ENCODE data around the gene TMEM108.

Gene TMEM108

DNA sequence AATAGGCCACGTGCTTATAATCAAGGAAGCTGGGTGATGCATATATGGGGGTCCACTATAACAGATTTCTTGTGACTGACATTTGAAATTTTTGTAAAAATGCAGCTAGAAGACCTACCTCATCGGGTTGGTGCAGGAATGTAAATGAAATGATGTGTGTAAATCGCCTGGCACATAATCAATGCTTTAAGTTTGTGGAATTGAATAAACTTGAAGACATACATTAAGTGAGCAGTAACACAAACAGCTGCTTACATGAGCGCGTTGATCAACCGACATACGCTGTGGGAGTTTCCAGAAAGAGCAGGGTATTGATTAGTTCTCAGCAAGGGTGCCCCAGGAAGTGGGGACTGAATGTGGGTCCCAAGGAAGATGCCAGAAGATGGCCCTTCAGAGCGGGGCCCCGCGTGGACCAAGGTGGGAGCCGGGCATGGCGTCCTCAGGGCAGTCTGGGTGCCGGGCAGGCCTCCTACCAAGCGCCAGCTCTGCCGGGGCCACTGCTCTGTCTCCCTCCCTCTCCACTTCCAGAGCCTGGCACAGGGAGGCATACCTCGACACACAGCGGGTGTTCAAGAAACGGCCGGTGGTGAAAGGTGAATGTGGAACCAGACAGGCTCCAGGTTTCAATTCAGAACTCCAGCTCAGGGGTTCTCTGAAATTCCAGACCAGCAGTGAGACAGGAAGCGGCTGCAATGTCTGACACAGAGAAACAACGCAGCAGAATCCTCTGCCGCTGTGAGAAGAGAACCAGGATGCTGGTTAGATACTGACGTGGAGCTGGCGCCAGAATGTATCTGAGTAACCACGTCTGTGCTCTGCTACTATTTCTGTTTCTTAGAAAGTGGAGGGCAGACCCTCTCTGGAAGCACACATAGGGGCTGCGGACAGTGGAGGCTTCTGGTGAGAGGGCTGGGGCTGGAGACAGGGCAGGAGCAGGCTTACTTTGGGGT is 374.3 kb downstream of the TMEM108 start:
- Histone ChIP-seq H3K36me3 (ENCODE audit: insufficient read depth, low read length) (no peaks in the 10 kb centered on the region), H3K9me3 (ENCODE audit: control insufficient read depth, insufficient read depth, low read length) (no peaks in the 10 kb centered on the region), H3K9ac (ENCODE audit: low read depth, low read length) (no peak overlapping the region), H3K4me1 (ENCODE audit: insufficient read depth, low read length) (no peaks in the 10 kb centered on the region)

DNA sequence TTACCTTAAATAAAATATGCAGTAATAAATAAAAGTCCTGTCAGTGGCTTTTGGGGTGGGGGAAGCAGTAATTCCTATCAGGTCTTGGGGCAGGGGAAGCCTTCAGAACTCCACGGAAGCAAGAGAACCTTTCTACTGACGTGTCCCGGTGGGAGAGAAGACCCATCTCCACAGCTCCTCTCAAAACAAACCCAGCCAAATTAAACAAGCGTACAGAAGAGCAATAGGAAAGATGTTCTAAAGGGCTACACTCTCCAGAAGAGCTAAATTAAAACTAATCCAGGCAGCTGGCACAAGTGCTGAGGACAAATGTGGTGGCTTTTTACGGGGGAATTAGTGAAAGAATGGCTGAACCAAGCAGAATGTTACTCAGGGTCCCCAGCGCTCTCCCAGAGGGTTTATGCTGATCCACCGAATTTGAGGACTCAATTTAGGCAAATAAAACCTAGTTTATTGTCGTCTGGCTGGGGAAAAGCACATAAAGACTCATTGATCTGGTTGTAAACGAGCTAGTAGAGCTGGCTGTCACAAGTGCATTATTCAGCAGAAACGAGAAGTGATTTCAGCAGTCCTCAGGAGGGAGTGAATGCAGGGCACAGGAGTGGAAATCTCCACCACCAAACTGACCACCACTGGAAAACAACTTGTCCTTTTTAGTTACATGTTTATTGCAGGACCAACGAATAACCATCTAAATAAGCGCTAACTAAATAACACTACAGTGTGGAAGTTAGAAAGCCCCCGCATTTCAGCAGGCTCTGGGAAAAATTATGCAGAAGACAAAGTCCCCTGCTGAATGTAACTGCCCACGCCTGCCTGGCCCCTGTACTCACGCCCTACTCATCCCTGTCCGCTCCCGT is 375.2 kb downstream of the TMEM108 start:
- Histone ChIP-seq H3K36me3 (ENCODE audit: insufficient read depth, low read length) (no peaks in the 10 kb centered on the region), H3K4me1 (ENCODE audit: insufficient read depth, low read length) (no peaks in the 10 kb centered on the region), H3K9me3 (ENCODE audit: control insufficient read depth, insufficient read depth, low read length) (no peaks in the 10 kb centered on the region), H3K9ac (ENCODE audit: low read depth, low read length) (no peak overlapping the region)

DNA sequence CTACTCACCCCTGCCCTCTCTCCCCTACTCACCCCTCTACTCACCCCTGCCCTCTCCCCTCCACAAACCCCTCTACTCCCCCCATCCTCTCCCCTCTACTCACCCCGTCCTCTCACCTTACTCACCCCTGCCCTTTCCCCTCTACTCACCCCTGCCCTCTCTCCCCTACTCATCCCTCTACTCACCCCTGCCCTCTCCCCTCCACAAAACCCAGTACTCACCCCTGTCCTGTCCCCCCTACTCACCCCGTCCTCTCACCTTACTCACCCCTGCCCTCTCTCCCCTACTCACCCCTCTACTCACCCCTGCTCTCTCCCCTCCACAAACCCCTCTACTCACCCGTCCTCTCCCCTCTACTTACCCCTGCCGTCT is 375.8 kb downstream of the TMEM108 start:
- Histone ChIP-seq H3K36me3 (ENCODE audit: insufficient read depth, low read length) (no peaks in the 10 kb centered on the region), H3K4me1 (ENCODE audit: insufficient read depth, low read length) (no peaks in the 10 kb centered on the region), H3K9ac (ENCODE audit: low read depth, low read length) (no peak overlapping the region), H3K9me3 (ENCODE audit: control insufficient read depth, insufficient read depth, low read length) (no peaks in the 10 kb centered on the region)

DNA sequence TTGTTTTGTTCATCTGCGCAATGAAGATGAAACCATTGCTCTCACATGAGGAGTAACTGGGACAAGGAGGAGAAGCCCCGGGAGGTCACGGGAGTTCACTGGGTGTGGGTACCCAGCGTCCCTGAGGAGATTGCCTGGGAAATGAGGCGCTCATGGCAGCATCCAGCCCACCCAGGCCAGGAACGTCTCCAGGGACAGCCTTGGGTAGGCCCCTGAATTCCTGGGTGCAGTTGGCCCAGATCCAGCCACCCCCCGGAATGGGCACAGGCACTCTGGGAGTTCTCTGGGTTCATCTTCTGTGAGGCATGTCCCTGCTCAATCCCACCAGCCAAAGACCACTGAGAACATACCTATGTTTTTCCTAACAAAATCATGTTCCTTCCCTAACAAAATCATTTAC is 380.2 kb downstream of the TMEM108 start:
- Histone ChIP-seq H3K36me3 (ENCODE audit: insufficient read depth, low read length) (no peaks in the 10 kb centered on the region), H3K9me3 (ENCODE audit: control insufficient read depth, insufficient read depth, low read length) (no peaks in the 10 kb centered on the region), H3K4me1 (ENCODE audit: insufficient read depth, low read length) (no peaks in the 10 kb centered on the region), H3K9ac (ENCODE audit: low read depth, low read length) (no peak overlapping the region)

DNA sequence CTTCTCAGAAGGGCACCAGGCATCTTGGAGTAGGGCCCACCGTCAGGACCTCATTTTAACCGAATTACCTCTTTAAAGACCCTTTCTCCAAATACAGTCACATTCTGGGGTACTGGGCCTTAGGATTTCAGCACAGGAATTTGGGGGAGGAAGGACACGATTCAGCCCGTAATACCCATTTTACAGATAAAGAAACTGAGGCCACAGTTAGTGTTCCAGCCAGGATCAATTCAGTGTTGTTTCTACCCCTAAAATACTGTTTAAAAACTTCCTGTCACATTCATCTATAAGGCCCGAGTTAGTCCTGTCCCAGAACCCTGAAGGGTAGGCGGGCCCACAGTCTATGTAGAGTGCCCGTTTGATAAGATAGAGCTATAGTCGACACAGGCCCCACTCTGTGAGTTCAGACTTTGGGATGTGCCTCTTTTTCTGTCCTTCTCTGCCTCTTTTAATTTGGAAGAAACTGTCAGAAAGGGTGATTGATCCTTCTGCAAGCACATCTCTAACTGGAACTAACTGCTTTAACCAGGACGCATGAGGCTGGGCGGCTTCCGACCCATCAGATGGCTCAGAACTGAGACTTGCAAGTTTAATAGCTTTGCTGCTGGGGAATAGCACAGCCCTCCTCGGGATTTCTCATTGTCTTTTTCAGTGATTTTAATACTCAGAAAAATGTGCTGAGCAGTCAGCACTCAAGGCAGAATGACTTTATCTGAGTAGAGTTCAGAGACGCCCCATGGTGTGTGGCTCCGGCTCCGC is 381.1 kb downstream of the TMEM108 start:
- Histone ChIP-seq H3K9ac (ENCODE audit: low read depth, low read length) (no peak overlapping the region), H3K36me3 (ENCODE audit: insufficient read depth, low read length) (no peaks in the 10 kb centered on the region), H3K9me3 (ENCODE audit: control insufficient read depth, insufficient read depth, low read length) (no peaks in the 10 kb centered on the region), H3K4me1 (ENCODE audit: insufficient read depth, low read length) (no peaks in the 10 kb centered on the region)

DNA sequence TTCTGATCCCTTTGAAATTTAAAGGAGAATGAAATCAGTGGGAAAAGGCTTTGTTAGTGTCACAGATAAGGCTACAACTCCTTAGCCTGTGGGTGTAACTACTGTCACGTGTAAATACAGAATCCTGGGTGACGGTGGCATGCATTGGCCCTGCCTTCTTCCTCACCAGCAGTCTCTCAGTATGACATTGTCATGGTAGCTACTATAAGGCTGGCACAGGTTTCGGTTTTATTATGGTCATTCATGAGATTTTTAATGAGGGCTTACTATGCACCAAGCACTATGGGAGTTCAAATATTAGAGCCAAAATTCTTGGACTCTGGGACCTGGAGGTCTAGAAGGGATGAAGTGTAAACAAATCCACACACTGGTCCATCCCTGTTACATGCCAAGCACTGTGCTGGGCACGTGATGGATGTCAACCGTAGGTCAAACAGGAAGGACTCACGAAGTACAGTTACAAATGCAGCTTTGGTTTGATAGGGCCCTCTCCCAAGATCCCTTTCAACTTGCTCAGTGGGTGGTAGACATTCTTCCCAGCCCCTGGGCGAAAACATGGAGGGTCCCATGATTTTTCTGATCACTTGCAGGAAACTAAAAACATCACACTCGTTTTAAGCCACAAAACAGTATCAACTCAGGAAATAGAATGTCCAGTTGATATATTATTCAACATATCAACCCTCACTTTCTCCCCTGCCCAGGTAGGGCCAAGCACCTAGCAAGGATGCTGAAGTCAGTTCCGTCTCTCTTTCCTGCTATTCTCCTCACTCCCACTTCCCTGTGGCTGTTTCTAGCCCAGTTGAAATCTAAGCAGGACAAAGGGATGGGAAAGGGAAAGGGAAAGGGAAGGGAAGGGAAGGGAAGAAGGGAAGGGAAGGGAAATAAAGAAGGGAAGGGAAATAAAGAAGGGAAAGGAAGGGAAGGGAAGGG is 387.0 kb downstream of the TMEM108 start:
- Histone ChIP-seq H3K9ac (ENCODE audit: low read depth, low read length) (no peak overlapping the region), H3K4me1 (ENCODE audit: insufficient read depth, low read length) (no peaks in the 10 kb centered on the region; the same call in 1 of the 2 replicates), H3K9me3 (ENCODE audit: control insufficient read depth, insufficient read depth, low read length) (no peaks in the 10 kb centered on the region), H3K36me3 (ENCODE audit: insufficient read depth, low read length) (no peaks in the 10 kb centered on the region)

DNA sequence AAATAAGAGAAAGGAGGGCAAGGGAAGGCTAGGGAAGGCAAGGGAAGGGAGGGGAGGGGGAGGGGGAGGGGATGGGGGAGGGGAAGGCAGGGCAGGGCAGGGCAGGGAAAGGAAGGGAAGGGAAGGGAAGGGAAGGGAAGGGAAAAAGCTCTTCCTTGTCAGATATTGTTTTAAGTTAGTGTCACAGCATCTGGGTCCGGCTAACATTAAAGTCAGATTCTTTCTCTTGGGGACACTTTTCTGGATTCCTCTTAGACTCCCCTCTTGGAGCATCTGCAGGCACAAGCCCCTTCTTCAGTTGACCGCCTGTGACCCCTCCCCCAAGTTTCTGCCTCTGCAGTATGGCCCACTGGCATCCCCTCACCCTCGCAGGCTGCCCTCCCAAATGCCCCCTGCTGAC is 387.7 kb downstream of the TMEM108 start:
- no peak overlapping the region for H3K9ac ChIP-seq (ENCODE audit: low read depth, low read length)
- no peaks in the 10 kb centered on the region; the same call in 1 of the 2 replicates for H3K4me1 ChIP-seq (ENCODE audit: insufficient read depth, low read length)
- H3K9me3 ChIP-seq (ENCODE audit: control insufficient read depth, insufficient read depth, low read length), result no peaks in the 10 kb centered on the region
- H3K36me3 ChIP-seq (ENCODE audit: insufficient read depth, low read length), result no peaks in the 10 kb centered on the region

DNA sequence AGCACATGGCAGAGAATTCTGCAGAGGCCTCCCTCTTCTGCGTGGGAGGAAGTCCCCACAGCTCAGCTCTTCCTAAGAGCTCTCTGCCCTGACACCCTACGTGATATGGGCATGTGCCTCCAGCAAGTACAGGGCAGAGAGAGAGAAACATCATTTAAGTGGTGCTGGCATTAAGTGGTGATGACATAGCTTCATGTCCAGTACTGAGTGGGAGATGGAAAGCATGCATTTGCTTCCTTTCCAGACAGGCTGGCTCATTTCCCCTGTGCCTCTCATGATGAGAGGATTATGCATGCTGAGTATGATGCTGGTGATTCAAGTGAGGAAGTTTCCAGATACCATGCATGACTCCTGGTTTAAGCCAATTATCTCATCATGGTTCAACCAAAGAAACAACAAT is 388.5 kb downstream of the TMEM108 start:
- Histone ChIP-seq H3K4me1 (ENCODE audit: insufficient read depth, low read length) (no peaks in the 10 kb centered on the region; the same call in 1 of the 2 replicates), H3K9me3 (ENCODE audit: control insufficient read depth, insufficient read depth, low read length) (no peaks in the 10 kb centered on the region), H3K9ac (ENCODE audit: low read depth, low read length) (no peak overlapping the region), H3K36me3 (ENCODE audit: insufficient read depth, low read length) (no peaks in the 10 kb centered on the region)

DNA sequence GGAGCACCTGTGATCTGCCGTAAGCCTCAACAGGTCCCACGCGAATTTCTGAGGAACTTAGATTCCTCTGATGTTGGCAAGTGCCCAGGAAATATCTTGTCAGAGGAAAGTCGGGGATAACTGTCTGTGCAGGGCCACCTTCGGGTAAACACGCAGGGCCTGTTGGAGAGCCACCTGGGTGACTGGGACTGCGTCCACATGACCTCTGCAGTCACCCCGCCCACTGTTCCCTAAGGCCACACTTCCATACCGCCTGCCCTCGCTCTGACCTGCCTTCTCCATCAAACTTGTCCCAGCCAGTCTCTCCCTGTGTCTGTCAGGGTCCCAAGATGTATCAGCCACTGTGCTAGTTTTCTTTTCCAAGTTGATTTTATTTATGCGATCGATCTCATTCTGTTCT is 390.4 kb downstream of the TMEM108 start:
- Histone ChIP-seq H3K36me3 (ENCODE audit: insufficient read depth, low read length) (no peaks in the 10 kb centered on the region), H3K4me1 (ENCODE audit: insufficient read depth, low read length) (no peaks in the 10 kb centered on the region; the same call in 1 of the 2 replicates), H3K9me3 (ENCODE audit: control insufficient read depth, insufficient read depth, low read length) (no peaks in the 10 kb centered on the region), H3K9ac (ENCODE audit: low read depth, low read length) (no peak overlapping the region)

DNA sequence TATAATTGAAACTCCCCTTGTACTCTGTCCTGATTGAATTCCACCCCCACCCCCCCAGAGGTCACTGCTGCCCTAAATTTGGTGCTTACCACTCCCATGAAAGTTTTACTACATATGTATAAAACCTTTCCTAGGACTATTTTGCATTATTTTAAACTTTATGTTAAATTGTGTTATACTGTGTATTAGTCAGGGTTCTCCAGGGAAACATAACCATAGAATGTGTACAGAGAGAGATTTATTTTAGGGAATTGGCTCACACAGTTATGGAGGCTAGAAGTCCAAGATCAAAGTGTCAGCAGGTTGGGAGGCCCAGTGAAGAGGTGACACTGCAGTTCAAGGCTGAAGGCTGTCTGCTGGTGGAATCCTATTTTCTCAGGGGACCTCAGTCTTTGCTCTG is 390.9 kb downstream of the TMEM108 start:
- Histone ChIP-seq H3K36me3 (ENCODE audit: insufficient read depth, low read length) (no peaks in the 10 kb centered on the region), H3K9me3 (ENCODE audit: control insufficient read depth, insufficient read depth, low read length) (no peaks in the 10 kb centered on the region), H3K9ac (ENCODE audit: low read depth, low read length) (no peak overlapping the region), H3K4me1 (ENCODE audit: insufficient read depth, low read length) (no peaks in the 10 kb centered on the region; the same call in 1 of the 2 replicates)

DNA sequence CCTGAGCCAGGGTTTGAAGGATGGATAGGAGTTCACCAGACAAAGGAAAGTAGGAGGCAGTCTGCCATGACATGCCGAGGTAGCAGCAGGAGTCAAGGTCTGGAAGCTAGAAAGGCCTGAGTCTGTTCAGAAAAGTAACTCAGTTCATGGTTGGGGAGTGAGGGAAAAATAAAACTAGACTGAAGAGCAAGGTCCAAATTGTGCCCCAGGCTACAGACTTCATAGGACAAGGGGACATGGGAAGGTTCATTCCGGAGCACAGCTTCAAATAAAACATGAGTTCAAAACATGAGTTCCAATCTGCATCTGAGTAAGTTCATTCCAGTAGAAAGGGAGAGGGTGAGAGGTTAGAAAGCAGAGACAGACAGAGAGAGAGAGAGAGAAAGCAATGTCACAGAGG is 401.4 kb downstream of the TMEM108 start:
- H3K36me3 ChIP-seq (ENCODE audit: insufficient read depth, low read length), result no peaks in the 10 kb centered on the region
- no peak overlapping the region for H3K9ac ChIP-seq (ENCODE audit: low read depth, low read length)
- H3K9me3 ChIP-seq (ENCODE audit: control insufficient read depth, insufficient read depth, low read length), result no peaks in the 10 kb centered on the region
- H3K4me1 ChIP-seq (ENCODE audit: insufficient read depth, low read length), result peaks cover 4% of the 10 kb centered on the region; the same call in 1 of the 2 replicates

DNA sequence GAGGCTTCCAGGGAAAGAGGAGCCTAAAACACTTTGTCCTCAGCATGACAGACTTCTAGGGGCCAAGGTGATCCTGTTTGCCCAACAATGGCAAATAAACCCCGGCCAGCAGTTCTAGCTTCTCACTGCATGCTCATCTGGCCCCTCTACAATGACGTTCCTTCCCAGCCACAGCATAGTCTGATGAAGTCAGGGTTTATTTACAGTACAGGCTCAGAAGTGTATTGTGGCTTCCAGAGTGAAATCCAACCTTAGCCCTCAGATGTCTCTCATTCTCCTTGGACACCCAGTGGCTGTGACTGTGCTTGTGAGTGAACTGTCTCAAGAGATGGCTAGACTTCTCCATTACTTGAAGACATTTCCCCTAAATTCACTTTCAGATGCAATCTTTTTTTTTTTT is 402.5 kb downstream of the TMEM108 start:
- no peak overlapping the region for H3K9ac ChIP-seq (ENCODE audit: low read depth, low read length)
- H3K4me1 ChIP-seq (ENCODE audit: insufficient read depth, low read length), result no peaks in the 10 kb centered on the region; the same call in 1 of the 2 replicates
- no peaks in the 10 kb centered on the region for H3K36me3 ChIP-seq (ENCODE audit: insufficient read depth, low read length)
- H3K9me3 ChIP-seq (ENCODE audit: control insufficient read depth, insufficient read depth, low read length), result no peaks in the 10 kb centered on the region

DNA sequence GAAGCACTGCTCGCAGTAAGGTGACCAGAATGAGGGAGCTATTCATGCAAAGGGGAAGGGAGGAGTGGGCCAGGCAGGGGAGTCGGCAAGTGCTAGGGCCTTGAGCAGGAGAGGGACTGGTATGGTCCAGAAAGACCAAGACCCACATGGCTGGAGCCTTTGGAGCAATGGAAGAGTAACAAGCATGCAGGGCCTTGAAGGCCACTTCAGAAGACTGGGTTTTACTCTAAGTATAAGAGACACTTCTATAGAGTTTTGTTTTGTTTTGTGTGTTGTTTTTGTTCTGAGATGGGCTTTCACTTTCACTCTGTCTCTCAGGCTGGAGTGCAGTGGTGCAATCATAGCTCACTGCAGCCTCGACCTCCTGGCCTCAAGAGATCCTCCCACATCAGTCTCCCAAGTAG is 403.7 kb downstream of the TMEM108 start:
- no peaks in the 10 kb centered on the region for H3K9me3 ChIP-seq (ENCODE audit: control insufficient read depth, insufficient read depth, low read length)

More for the DNA sequence above, 403.7 kb downstream of the TMEM108 start:
- no peaks in the 10 kb centered on the region for H3K36me3 ChIP-seq (ENCODE audit: insufficient read depth, low read length)
- H3K9ac ChIP-seq (ENCODE audit: low read depth, low read length), result no peak overlapping the region
- H3K4me1 ChIP-seq (ENCODE audit: insufficient read depth, low read length), result no peaks in the 10 kb centered on the region
